NCI-H2107 (cell line): ENCODE results near the gene ZDHHC13.

Experiments used
- DNase-seq: peaks from one replicate; lab custom pipeline; 2025; lab: John Stamatoyannopoulos, UW

The ZDHHC13 gene

GRCh38 chr11:19208959-19209546, 92.1 kb downstream of the ZDHHC13 start:
- DNase-seq: no peak

DNA sequence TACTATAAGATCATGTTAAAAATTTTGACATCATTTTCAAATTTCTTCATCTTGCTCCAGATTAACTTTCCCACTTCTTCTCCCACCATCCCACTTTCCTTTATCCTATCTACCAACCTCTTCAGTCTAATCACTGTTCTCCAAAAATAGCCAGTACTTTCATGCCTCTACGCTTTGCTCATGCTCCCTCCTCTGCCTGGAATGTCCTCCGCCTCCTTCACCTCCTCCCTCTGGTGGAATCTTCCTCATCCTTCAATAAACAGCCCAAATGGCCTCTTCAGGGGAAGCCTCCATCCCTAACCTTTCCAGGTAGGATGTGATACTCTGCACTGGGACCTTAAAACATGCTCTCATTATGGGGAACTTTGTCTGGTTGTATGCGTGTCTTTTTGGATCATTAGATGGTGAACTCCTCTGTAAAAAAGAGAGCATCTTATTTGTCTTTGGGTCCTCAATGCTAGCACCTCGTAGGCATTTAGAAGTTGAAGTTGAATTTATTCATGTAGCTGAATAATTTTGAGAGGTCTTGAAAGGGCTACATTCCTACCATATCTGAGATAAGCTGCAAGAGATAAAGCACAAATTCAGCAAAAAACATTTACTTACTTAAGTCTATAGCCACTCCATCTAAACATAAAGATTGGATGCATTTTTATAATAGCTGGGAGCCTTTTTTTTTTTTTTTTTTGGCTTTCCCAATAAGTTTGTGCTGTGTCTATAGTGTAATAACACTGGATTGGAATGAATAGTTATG, 92.8 kb downstream of the ZDHHC13 start:
- no peak for DNase-seq

- no peak for DNase-seq
Observed at GRCh38 chr11:19216021-19216420, 99.1 kb downstream of the ZDHHC13 start.

DNA sequence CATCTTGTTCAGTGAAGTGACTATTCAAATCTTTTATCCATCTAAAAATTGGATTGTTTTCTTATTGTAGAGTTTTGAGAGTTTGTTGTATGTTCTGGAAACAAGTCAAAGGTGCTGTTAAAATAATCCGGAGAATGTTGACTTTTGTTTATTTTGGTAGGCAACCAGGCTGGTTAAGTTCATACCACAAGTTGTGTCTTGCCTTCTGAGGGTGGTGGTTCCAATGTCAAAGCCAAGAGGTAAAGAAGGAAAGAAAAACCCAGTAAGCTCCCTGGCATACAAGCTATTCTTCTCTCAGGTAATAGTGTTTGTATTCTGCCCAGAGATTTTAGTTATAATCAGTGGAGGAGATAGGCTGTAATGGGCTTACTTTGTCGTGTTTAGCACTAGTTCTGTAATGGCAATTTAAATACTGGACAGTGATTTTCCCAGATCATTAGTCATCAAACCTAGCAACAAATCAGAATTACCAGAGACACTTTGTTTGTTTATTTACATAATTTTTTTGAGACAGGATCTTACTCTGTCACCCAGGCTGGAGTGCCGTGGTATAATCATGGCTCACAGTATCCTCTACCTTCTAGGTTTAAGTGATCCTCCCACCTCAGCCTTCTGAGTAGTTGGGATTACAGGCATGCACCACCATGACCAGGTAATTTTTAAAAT, 99.9 kb downstream of the ZDHHC13 start:
- DNase-seq: no peak

DNA sequence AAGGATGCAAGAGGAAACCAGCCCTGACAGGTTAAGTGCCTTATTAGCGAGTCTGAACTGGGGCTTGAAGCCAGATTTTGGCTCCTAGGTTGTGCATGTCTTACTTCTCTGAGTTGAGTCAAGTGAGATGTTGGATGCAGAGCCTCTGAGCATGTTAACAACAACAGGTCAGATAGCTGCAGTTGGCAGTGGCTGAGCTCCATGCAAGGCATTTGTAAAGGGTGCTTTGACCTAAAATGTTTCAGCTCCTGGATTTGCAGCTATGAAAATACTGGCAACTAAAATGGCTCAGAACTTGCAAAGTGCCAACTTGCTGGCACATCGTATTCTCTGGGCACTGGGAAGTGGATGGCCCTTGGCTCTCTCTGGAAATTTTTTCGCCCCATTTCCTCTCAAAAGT, 101.2 kb downstream of the ZDHHC13 start:
- no peak for DNase-seq

DNA sequence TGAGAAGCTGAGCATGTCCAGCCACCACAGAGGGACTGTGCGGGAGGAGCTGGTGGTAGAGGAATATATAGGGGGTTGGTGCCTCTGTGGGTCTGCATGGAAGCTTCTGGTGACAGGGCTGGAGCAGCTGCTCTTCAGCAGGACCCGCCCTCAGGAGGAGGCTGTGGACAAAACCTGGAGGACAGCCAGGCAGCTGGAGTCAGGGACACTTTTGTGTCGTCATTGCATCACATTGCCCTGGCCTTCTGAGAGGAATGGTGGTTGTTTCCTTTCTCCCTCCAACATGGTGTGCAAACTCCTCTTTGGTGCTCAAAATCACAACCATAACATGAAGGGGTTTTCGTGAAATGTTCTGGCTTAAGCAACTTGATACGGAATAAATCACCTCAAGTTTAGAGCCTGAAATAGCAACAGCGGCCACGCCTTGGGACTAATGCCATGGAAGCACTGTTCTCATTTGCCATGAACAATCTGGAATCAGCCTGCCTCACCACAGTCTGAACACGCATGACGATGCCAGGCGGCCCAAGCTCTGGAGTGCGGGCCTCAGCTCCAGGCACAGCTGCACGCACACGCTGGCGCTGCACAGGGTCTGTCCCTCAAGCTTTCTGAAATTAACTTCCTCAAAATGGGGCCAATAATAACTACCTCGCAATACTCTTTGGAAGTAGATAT, 102.0 kb downstream of the ZDHHC13 start:
- DNase-seq: no peak

DNA sequence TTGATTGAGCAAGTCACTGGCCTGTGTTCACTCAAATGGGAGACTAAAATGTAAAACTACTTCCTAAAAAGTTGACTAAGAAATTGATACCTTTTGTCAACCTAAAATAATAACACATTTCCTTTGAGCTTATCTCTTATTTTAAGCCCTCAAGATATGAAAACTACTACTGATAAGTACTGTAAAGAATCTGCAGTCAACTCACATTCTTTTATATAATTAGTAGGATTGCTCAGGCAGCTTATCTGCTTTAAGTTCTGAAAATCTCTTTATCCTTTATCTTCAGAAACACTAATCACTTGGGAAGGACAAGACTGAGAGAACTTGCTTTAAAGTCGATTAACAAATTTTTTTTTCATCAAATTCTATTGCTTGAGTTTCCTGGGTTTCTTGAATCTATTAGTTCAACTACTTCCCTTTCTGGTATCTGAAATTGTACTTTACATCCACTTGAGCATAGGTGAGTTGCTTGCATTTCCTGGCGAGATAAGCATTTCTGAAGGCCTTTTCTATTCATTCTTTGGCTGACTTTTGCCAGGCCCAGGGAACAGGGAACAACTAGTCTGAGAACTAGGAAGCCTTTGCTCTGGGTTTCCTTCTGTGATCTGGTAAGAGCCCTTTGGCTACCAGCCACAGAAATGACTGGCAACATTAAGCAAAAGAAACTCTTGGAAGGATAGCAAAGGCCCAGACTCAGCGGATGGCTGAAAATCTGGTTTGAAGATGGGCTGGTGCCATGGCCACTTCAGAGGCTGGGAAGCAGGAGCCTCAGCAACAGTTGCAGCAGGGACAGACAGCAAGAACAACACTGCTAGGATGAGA, 104.1 kb downstream of the ZDHHC13 start:
- DNase-seq: no peak

DNA sequence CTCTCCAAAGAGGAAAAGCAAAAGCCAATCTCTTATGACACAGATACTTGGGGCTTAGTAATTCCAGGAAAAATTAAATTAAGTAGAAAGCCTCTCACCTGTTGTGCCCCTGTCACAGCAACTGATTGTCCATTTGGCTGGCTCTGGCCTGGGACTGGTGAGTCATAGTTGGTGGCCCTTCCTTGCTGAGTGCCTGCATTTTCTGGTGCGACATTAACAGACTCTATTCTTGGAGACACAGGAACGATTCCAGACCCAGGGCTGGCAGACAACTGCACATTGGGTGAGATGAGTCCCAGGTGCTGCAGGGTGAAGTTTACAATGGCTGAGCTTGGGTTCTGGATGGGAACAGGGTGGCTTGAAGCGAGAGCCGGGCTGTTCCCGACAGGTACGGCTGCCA, 108.2 kb downstream of the ZDHHC13 start:
- no peak for DNase-seq

- DNase-seq: no peak
Observed at GRCh38 chr11:19225581-19225980, 108.6 kb downstream of the ZDHHC13 start.
